ENCODE data around the gene MIOX.

The MIOX gene

GRCh38 chr22:50460938-50461337 lies 25.7 kb upstream of the MIOX start:
- TF ChIP-seq CTCF (IDR thresholded peaks at IDR 0.05; ENCODE audit: low read depth, low read length) = no peak
- Histone ChIP-seq H3K9me3 (no peaks in the 10 kb centered on the region), H3K4me3 (ENCODE audit: low read depth, low read length) (no peak overlapping the region), H3K36me3 (peaks cover 79% of the 10 kb centered on the region), H3K4me1 (no peaks in the 10 kb centered on the region), H3K27me3 (no peaks in the 10 kb centered on the region)
- no peak for DNase-seq

GRCh38 chr22:50461536-50461935 lies 25.1 kb upstream of the MIOX start:
- Histone ChIP-seq H3K36me3 (peaks cover 82% of the 10 kb centered on the region), H3K4me1 (no peaks in the 10 kb centered on the region), H3K27me3 (no peaks in the 10 kb centered on the region), H3K9me3 (no peaks in the 10 kb centered on the region), H3K4me3 (ENCODE audit: low read depth, low read length) (no peak overlapping the region)
- DNase-seq = no peak
- no peak for TF ChIP-seq CTCF (IDR thresholded peaks at IDR 0.05; ENCODE audit: low read depth, low read length)

- H3K36me3 ChIP-seq = peaks cover 82% of the 10 kb centered on the region
- no peak for TF ChIP-seq CTCF (IDR thresholded peaks at IDR 0.05; ENCODE audit: low read depth, low read length)
- no peaks in the 10 kb centered on the region for H3K9me3 ChIP-seq
- no peaks in the 10 kb centered on the region for H3K4me1 ChIP-seq
- DNase-seq = no peak
- no peaks in the 10 kb centered on the region for H3K27me3 ChIP-seq
- H3K4me3 ChIP-seq (ENCODE audit: low read depth, low read length) = no peak overlapping the region
Observed at GRCh38 chr22:50461979-50462540, 24.6 kb upstream of the MIOX start.

- no peak for DNase-seq
- H3K9me3 ChIP-seq = no peaks in the 10 kb centered on the region
- no peak overlapping the region for H3K4me3 ChIP-seq (ENCODE audit: low read depth, low read length)
- TF ChIP-seq CTCF (IDR thresholded peaks at IDR 0.05; ENCODE audit: low read depth, low read length) = no peak
- H3K4me1 ChIP-seq = no peaks in the 10 kb centered on the region
- H3K36me3 ChIP-seq = peaks cover 83% of the 10 kb centered on the region
- no peaks in the 10 kb centered on the region for H3K27me3 ChIP-seq
Observed at GRCh38 chr22:50463188-50463900, 23.3 kb upstream of the MIOX start.

- H3K9me3 ChIP-seq = no peaks in the 10 kb centered on the region
- H3K4me3 ChIP-seq (ENCODE audit: low read depth, low read length) = no peak overlapping the region
- DNase-seq = no peak
- peaks cover 72% of the 10 kb centered on the region for H3K36me3 ChIP-seq
- H3K4me1 ChIP-seq = no peaks in the 10 kb centered on the region
- no peaks in the 10 kb centered on the region for H3K27me3 ChIP-seq
- TF ChIP-seq CTCF (IDR thresholded peaks at IDR 0.05; ENCODE audit: low read depth, low read length) = no peak
Observed at GRCh38 chr22:50464451-50464850, 22.2 kb upstream of the MIOX start.

Data from BE2C (cell line).